ENCODE data around the gene ID3.

The ID3 gene

DNA sequence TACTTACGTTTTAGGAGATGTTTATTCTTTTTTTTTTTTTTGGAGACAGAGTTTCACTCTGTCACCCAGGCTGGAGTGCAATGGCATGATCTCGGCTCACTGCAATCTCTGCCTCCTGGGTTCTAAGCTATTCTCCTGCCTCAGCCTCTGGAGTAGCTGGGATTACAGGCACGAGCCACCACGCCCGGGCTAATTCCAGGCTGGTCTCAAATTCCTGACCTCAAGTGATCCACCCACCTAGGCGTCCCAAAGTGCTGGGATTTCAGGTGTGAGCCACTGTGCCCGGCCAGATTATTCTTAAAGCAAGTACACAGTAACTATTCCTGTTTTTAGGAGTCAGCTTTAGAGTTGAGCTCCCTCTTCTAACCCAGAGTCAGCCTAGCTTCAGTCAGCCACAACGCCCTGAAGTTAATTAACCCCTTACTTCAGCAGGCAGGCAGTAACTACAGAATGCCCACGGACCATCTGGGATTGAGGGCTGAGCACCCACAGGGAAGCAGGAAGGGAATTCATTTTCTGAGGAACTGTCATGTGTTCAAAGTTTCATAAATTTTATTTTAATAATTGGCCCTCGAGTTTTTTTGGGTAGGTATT is 5.3 kb upstream of the ID3 start:
- peak; percentile 48 for DNase-seq

- DNase-seq: no peak
Observed at GRCh38 chr1:23563755-23564374, 4.6 kb upstream of the ID3 start.

DNA sequence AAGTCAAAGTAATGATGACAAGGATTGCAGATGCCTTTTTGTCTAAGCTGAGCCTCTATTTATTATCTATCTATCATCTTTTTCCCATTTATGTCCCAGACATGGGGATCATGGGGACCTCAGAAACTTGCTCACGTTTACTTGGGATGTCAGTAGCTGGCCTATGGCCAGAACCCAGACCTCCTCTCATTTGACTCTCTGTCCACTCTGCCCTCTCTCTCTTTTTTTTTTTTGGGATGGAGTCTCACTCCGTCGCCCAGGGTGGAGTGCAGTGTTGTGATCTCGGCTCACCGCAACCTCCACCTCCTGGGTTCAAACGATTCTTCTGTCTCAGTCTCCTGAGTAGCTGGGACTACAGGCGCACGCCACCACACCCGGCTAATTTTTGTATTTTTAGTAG is 3.7 kb upstream of the ID3 start:
- no peak for DNase-seq

GRCh38 chr1:23562137-23562876 is 3.0 kb upstream of the ID3 start:
- DNase-seq: peak; percentile 98

GRCh38 chr1:23561813-23562100 is 2.5 kb upstream of the ID3 start:
- DNase-seq: no peak

GRCh38 chr1:23561076-23561812 is 1.9 kb upstream of the ID3 start:
- DNase-seq: peak; percentile 31

DNA sequence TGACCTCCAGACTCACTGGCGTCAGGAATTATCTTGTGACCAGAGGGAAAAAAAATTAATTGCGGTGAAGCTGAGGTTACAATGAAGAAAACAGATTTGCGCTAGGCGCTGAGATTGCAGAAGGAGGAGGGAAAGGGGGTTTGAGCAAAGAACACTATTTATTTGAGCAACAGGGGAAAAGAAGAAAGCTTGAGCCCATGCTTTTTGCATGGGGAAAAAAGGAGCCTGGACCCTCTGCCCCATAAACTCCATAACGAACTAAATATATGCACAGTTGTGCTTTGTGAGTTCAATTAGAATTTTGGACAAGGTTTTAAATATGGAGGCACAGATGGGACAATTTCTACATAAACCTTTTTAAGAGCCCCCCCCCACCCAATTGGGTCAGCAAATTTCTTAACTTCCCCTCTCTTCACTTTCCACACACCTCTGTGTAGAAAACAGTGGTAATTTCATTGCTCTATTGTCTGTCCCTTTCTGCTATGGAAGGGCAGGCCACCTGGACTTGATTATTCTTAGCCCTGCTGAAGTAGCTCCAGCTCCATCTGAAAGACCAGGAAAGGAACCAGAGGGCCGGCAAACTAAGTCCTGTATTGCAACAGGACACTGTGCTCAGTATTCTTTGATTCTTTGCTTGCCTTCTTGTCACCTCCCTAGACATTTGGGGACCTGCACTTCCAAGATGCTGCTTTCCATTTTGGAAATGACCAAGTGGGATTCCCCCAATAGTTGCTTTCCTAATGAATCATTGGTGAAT is 862 bp upstream of the ID3 start:
- peak; percentile 70 for DNase-seq

- DNase-seq: no peak
Observed at GRCh38 chr1:23558872-23559135, 497 bp downstream of the ID3 start.

- DNase-seq: peak; percentile 67
Observed at GRCh38 chr1:23558140-23558871, 995 bp downstream of the ID3 start.

DNA sequence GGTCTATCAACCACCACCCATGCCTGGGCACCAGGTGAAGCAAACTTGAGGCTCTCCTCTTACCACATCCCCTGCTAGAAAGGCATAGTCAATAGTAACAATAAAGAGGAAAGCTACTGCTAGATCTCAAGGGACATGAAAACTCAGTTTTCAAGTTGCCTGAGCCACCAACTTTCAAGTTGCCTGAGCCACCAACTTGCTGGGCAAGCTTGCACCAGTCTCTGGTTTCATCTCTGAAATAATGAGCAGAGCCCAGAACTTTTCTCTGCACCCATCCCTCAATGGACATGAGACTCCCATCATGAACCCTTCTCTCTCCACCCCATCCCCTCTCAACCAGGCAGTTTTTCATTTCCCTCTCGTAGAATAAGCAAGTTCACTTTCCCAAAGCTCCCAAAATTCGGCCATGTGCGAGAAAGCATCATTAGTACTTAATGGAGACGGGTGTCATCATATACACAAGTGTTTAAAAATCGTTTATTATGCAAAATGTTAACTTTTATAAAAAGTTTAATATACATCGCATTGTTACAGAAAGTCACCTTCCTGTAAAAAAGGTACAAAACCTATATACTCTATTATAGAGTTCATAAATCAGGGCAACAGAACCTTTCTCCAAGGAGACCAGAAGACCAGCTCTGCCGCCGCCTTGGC is 1.7 kb downstream of the ID3 start:
- DNase-seq: peak; percentile 27

DNA sequence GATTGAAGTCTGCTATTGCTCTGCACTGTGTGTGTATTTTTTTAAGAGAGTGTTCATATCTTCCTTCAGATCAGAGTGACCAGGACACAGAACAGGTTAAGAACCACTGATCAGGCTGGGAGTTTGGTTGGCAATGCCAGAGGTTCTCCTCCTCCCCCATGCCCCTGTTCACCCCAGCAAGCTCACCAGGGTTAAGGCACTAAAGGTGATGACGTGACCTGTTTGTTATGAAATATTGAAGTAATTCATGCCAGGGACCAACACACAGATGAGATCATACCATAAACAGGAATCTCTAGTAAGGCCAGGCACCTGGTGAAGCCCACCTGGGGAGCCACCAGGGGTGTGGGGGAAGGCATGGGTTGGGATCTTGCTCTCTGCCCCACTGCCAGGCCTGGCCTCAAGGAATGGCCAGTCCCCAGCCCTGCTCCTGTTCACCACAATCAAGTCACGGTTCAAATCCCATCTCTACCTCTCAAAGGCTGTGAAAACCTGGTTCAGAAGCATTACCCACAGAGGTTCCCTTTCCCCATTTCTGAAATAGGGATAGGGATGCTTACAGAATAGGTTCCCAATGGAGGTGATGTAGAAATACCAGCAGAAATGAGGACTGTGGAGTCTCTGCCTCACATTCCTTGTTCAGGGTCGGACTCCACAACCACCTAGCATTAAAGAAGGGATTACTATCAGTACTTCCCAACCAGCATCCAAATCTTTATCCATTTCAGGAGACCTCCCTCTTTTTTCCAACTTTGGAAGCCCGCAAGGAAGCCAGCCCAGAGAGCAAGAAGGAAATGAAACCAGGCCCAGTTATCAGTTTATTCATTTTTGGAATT is 2.4 kb downstream of the ID3 start:
- DNase-seq: peak; percentile 41

DNA sequence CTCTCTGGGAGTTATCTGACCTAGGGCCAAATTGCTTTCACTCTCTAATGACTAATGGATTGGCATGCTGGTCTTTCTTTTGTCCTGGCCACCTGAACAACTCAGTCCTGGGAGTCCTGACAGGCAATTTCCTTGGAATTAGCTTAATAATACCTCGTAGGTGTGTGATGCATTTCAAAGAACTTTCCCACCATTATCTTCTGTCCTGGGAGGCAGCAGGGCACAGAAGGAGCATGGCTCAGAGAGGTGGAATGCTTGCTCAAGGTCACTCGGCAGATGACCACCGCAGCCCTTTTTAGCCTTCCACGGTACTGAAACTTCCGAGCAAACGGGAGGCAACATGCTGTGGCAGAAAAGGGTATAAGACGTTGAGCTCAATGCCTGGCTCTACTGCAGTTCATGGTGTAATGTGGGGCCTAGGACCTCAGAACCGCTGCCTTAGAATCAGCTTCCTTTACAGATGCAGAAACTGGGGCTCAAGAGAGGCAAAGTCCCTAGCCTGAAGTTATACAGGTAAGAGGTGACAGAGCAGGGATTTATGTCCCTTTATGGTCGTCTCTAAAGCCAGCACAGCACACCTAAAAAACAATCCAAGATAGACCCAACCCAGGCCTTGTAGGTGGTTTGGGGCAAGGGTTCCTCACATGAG is 3.2 kb downstream of the ID3 start:
- peak; percentile 67 for DNase-seq

DNA sequence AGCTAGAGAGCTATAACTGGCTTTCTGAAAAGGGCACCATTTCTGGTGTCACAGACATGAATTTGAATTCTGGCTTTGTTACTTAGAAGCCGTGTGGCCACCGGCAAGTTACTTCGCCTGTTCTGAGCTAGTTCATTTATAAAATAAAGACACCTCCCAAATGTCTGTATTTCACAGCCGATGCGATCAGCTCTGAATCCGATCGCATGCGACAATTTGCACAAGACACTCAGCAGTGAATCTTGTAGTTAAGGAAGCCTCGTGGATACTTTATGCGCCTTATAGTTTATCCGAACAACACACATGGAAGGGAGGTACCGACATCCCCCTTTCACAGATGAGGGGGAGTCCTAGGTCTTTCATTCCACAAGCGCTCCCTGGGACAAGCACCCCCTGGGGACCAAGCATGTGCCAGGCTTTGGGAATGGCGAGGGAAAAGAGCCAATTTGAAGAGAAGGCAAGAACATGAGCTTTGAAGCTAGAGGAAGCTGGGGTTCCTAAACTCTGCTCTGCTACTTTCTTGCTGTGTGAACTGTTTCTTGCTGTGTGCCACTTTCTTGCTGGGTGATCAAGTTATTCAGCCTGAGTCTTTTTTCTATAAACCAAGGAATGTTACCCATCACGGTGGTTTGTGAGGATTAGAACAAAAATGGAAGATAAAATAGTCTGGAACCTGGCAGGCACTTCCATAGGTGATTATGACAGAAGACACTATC is 3.9 kb downstream of the ID3 start:
- no peak for DNase-seq

- DNase-seq: peak; percentile 95
Observed at GRCh38 chr1:23554481-23555269, 4.6 kb downstream of the ID3 start.

- DNase-seq: no peak
Observed at GRCh38 chr1:23554127-23554480, 5.2 kb downstream of the ID3 start.

GRCh38 chr1:23553231-23554126 is 5.8 kb downstream of the ID3 start:
- no peak for DNase-seq

GRCh38 chr1:23551849-23552248 is 7.5 kb downstream of the ID3 start:
- no peak for DNase-seq

- DNase-seq: peak; percentile 57
Observed at GRCh38 chr1:23548704-23549143, 10.6 kb downstream of the ID3 start.

All from eye (tissue), 1 donor.